Occipital lobe (tissue), 2 donors: ENCODE data around the gene TP73. TPM values are rescaled to one million over a fixed set of nuclear protein-coding genes. Genes with fewer than 3 reads are reported as not detected.
A peak's percentile ranks its signal among the peaks of the same experiment; 100 is the strongest.

Experiments
- DNase-seq: peaks from one replicate; lab custom pipeline; 2025; lab: John Stamatoyannopoulos, UW
- total RNA-seq: library from RNA; depleted of rRNA; stranded (reverse); fragments of >200 nt; gene quantifications from one replicate; pipeline ENCODE4 v1.2.3, GENCODE V29; 2014

The TP73 gene
- total RNA-seq, 1 donor from 2014 or later: 0.16 TPM

GRCh38 chr1:3633344-3634058 lies 18.8 kb upstream of the TP73 start:
- DNase-seq: no peak

- DNase-seq: no peak
Measured at GRCh38 chr1:3634059-3634800, 18.1 kb upstream of the TP73 start.

- no peak for DNase-seq
Measured at GRCh38 chr1:3636080-3636479, 16.2 kb upstream of the TP73 start.

GRCh38 chr1:3636531-3636930 lies 15.8 kb upstream of the TP73 start:
- no peak for DNase-seq

GRCh38 chr1:3638027-3638426 lies 14.3 kb upstream of the TP73 start:
- DNase-seq: no peak

GRCh38 chr1:3638676-3639075 lies 13.6 kb upstream of the TP73 start:
- DNase-seq: no peak

- no peak for DNase-seq
Measured at GRCh38 chr1:3639397-3639911, 12.9 kb upstream of the TP73 start.

- DNase-seq: no peak
Measured at GRCh38 chr1:3640121-3640837, 12.0 kb upstream of the TP73 start.

- DNase-seq: no peak
Measured at GRCh38 chr1:3641046-3641760, 11.1 kb upstream of the TP73 start.

GRCh38 chr1:3641816-3642215 lies 10.5 kb upstream of the TP73 start:
- DNase-seq: no peak

- DNase-seq: no peak
Measured at GRCh38 chr1:3642919-3643675, 9.2 kb upstream of the TP73 start.

- no peak for DNase-seq
Measured at GRCh38 chr1:3644273-3644672, 8.0 kb upstream of the TP73 start.

- no peak for DNase-seq
Measured at GRCh38 chr1:3645247-3645646, 7.1 kb upstream of the TP73 start.

- no peak for DNase-seq
Measured at GRCh38 chr1:3645666-3646355, 6.5 kb upstream of the TP73 start.

GRCh38 chr1:3646596-3646995 lies 5.7 kb upstream of the TP73 start:
- DNase-seq: no peak

- DNase-seq: peak; percentile 73
Measured at GRCh38 chr1:3649342-3650247, 2.7 kb upstream of the TP73 start, which contains the start of gene WRAP73. WRAP73 (minus strand) TSS chr1:3650103; CDS start chr1:3649999, 104 bp downstream.

- DNase-seq: no peak
Measured at GRCh38 chr1:3650248-3651025, 1.9 kb upstream of the TP73 start.
